ENCODE data around the gene MTA1.

The MTA1 gene

GRCh38 chr14:105426416-105427130 is 6.9 kb downstream of the MTA1 start:
- no peak for DNase-seq

GRCh38 chr14:105427412-105427811 is 7.8 kb downstream of the MTA1 start:
- DNase-seq = no peak

- no peak for DNase-seq
Measured at GRCh38 chr14:105427936-105428485, 8.4 kb downstream of the MTA1 start.

GRCh38 chr14:105430042-105430441 is 10.4 kb downstream of the MTA1 start:
- DNase-seq = no peak

GRCh38 chr14:105430565-105430964 is 10.9 kb downstream of the MTA1 start:
- no peak for DNase-seq

- DNase-seq = no peak
Measured at GRCh38 chr14:105431256-105431655, 11.6 kb downstream of the MTA1 start.

- no peak for DNase-seq
Measured at GRCh38 chr14:105432657-105433056, 13.0 kb downstream of the MTA1 start.

- DNase-seq = no peak
Measured at GRCh38 chr14:105433161-105433605, 13.6 kb downstream of the MTA1 start.

GRCh38 chr14:105436402-105436801 is 16.8 kb downstream of the MTA1 start:
- no peak for DNase-seq

- no peak for DNase-seq
Measured at GRCh38 chr14:105436891-105437722, 17.5 kb downstream of the MTA1 start.

- DNase-seq = no peak
Measured at GRCh38 chr14:105437723-105438500, 18.3 kb downstream of the MTA1 start.

- no peak for DNase-seq
Measured at GRCh38 chr14:105439179-105439578, 19.6 kb downstream of the MTA1 start.

GRCh38 chr14:105439710-105440553 is 20.3 kb downstream of the MTA1 start:
- DNase-seq = no peak

GRCh38 chr14:105440554-105440900 is 20.9 kb downstream of the MTA1 start:
- DNase-seq = no peak

- no peak for DNase-seq
Measured at GRCh38 chr14:105440992-105441391, 21.4 kb downstream of the MTA1 start.

- no peak for DNase-seq
Measured at GRCh38 chr14:105442125-105442524, 22.5 kb downstream of the MTA1 start.

GRCh38 chr14:105442834-105443233 is 23.2 kb downstream of the MTA1 start:
- DNase-seq = no peak

- DNase-seq = no peak
Measured at GRCh38 chr14:105444859-105445258, 25.2 kb downstream of the MTA1 start.

GRCh38 chr14:105445290-105445689 is 25.7 kb downstream of the MTA1 start:
- DNase-seq = no peak

- DNase-seq = no peak
Measured at GRCh38 chr14:105445901-105446845, 26.5 kb downstream of the MTA1 start.

GRCh38 chr14:105446971-105447370 is 27.3 kb downstream of the MTA1 start:
- DNase-seq = no peak
